ENCODE data around the gene EBF3.

The EBF3 gene

GRCh38 chr10:129864601-129865126 is 99.4 kb downstream of the EBF3 start:
- ChIA-PET POLR2A (no interaction called here), CTCF (interaction anchor here (1.4 kb wide), 1 partner anchor 11 kb away, joined by 5 read pairs; no protein-coding TSS in a partner anchor)
- no peak for DNase-seq (ENCODE audit: low read depth, low spot score)
- no peak overlapping the region for H3K4me3 ChIP-seq (ENCODE audit: low read depth, low read length)
- no peak for TF ChIP-seq CTCF (IDR thresholded peaks at IDR 0.05; ENCODE audit: insufficient read depth, low read length, missing control alignments)

- CTCF ChIA-PET: interaction anchor here (1.4 kb wide), 1 partner anchor 10 kb away, joined by 5 read pairs; no protein-coding TSS in a partner anchor
- no peak overlapping the region for H3K4me3 ChIP-seq (ENCODE audit: low read depth, low read length)
- DNase-seq (ENCODE audit: low read depth, low spot score): no peak
- POLR2A ChIA-PET: no interaction called here
- no peak for TF ChIP-seq CTCF (IDR thresholded peaks at IDR 0.05; ENCODE audit: insufficient read depth, low read length, missing control alignments)
Observed at GRCh38 chr10:129864082-129864481, 100.0 kb downstream of the EBF3 start.

GRCh38 chr10:129863201-129863663 is 100.8 kb downstream of the EBF3 start:
- DNase-seq (ENCODE audit: low read depth, low spot score): no peak
- ChIA-PET CTCF (no interaction called here), POLR2A (no interaction called here)
- TF ChIP-seq CTCF (IDR thresholded peaks at IDR 0.05; ENCODE audit: insufficient read depth, low read length, missing control alignments): no peak
- no peak overlapping the region for H3K4me3 ChIP-seq (ENCODE audit: low read depth, low read length)

GRCh38 chr10:129861776-129862531 is 102.1 kb downstream of the EBF3 start:
- ChIA-PET POLR2A (no interaction called here), CTCF (no interaction called here)
- H3K4me3 ChIP-seq (ENCODE audit: low read depth, low read length): no peak overlapping the region
- DNase-seq (ENCODE audit: low read depth, low spot score): no peak
- TF ChIP-seq CTCF (IDR thresholded peaks at IDR 0.05; ENCODE audit: insufficient read depth, low read length, missing control alignments): no peak

- ChIA-PET CTCF (no interaction called here), POLR2A (no interaction called here)
- no peak for TF ChIP-seq CTCF (IDR thresholded peaks at IDR 0.05; ENCODE audit: insufficient read depth, low read length, missing control alignments)
- no peak overlapping the region for H3K4me3 ChIP-seq (ENCODE audit: low read depth, low read length)
- no peak for DNase-seq (ENCODE audit: low read depth, low spot score)
Observed at GRCh38 chr10:129860396-129860795, 103.7 kb downstream of the EBF3 start.

GRCh38 chr10:129859536-129859935 is 104.5 kb downstream of the EBF3 start:
- no peak for TF ChIP-seq CTCF (IDR thresholded peaks at IDR 0.05; ENCODE audit: insufficient read depth, low read length, missing control alignments)
- no peak overlapping the region for H3K4me3 ChIP-seq (ENCODE audit: low read depth, low read length)
- ChIA-PET POLR2A (no interaction called here), CTCF (no interaction called here)
- DNase-seq (ENCODE audit: low read depth, low spot score): no peak

All from AG04449 (cell line).